Measurements from ENCODE around the gene ST8SIA6. TPM values are rescaled to one million over a fixed set of nuclear protein-coding genes. Genes with fewer than 3 reads are reported as not detected.
"Not testable (repeated sequence)": the region's sequence is repeated elsewhere in the genome, so short reads cannot be mapped to it uniquely, and the experiment has no call there.

ST8SIA6 gene
- total RNA-seq, 2 donors from 2014 or later = 5.3 to 11.0 TPM

GRCh38 chr10:17407047-17407446, 47.3 kb downstream of the ST8SIA6 start:
- no peaks in the 10 kb centered on the region for H3K4me1 ChIP-seq
- no peaks in the 10 kb centered on the region for H3K36me3 ChIP-seq
- H3K9me3 ChIP-seq = no peaks in the 10 kb centered on the region
- no peak overlapping the region for H3K27ac ChIP-seq
- H3K27me3 ChIP-seq = no peaks in the 10 kb centered on the region
- no peak for DNase-seq (ENCODE audit: low spot score)
- H3K4me3 ChIP-seq = no peak overlapping the region
- no peak for TF ChIP-seq CTCF (IDR thresholded peaks at IDR 0.05)

- H3K9me3 ChIP-seq = no peaks in the 10 kb centered on the region
- H3K36me3 ChIP-seq = no peaks in the 10 kb centered on the region
- H3K4me1 ChIP-seq = no peaks in the 10 kb centered on the region
- TF ChIP-seq CTCF (IDR thresholded peaks at IDR 0.05) = no peak
- no peak overlapping the region for H3K4me3 ChIP-seq
- H3K27ac ChIP-seq = no peak overlapping the region
- DNase-seq (ENCODE audit: low spot score) = no peak
- H3K27me3 ChIP-seq = no peaks in the 10 kb centered on the region
These were observed 48.2 kb downstream of the ST8SIA6 start for GRCh38 chr10:17406036-17406834.

- Histone ChIP-seq H3K27me3 (no peaks in the 10 kb centered on the region), H3K36me3 (no peaks in the 10 kb centered on the region), H3K4me1 (no peaks in the 10 kb centered on the region), H3K4me3 (no peak overlapping the region), H3K9me3 (no peaks in the 10 kb centered on the region), H3K27ac (no peak overlapping the region)
- no peak for DNase-seq (ENCODE audit: low spot score)
- no peak for TF ChIP-seq CTCF (IDR thresholded peaks at IDR 0.05)
These were observed 51.2 kb downstream of the ST8SIA6 start for GRCh38 chr10:17403161-17403560.

GRCh38 chr10:17402040-17402439, 52.4 kb downstream of the ST8SIA6 start:
- not testable (repeated sequence) for H3K36me3 ChIP-seq; DNase-seq (ENCODE audit: low spot score); H3K27me3 ChIP-seq; H3K9me3 ChIP-seq; H3K4me1 ChIP-seq; H3K27ac ChIP-seq; H3K4me3 ChIP-seq

GRCh38 chr10:17396004-17396403, 58.4 kb downstream of the ST8SIA6 start:
- TF ChIP-seq CTCF (IDR thresholded peaks at IDR 0.05) = no peak
- H3K27ac ChIP-seq = no peak overlapping the region
- H3K27me3 ChIP-seq = no peaks in the 10 kb centered on the region

GRCh38 chr10:17394854-17395253, 59.5 kb downstream of the ST8SIA6 start:
- TF ChIP-seq CTCF (IDR thresholded peaks at IDR 0.05) = no peak
- H3K27me3 ChIP-seq = no peaks in the 10 kb centered on the region
- H3K4me3 ChIP-seq = no peak overlapping the region
- H3K27ac ChIP-seq = no peak overlapping the region
- no peaks in the 10 kb centered on the region for H3K9me3 ChIP-seq
- no peak for DNase-seq (ENCODE audit: low spot score)
- H3K4me1 ChIP-seq = no peaks in the 10 kb centered on the region
- H3K36me3 ChIP-seq = no peaks in the 10 kb centered on the region

More at GRCh38 chr10:17396004-17396403, 58.4 kb downstream of the ST8SIA6 start:
- no peaks in the 10 kb centered on the region for H3K36me3 ChIP-seq
- no peak for DNase-seq (ENCODE audit: low spot score)
- no peaks in the 10 kb centered on the region for H3K9me3 ChIP-seq
- no peak overlapping the region for H3K4me3 ChIP-seq
- no peaks in the 10 kb centered on the region for H3K4me1 ChIP-seq
